Measurements from ENCODE around the gene SLC25A48.
"Not testable (repeated sequence)": the region's sequence is repeated elsewhere in the genome, so short reads cannot be mapped to it uniquely, and the experiment has no call there.

SLC25A48 gene

DNA sequence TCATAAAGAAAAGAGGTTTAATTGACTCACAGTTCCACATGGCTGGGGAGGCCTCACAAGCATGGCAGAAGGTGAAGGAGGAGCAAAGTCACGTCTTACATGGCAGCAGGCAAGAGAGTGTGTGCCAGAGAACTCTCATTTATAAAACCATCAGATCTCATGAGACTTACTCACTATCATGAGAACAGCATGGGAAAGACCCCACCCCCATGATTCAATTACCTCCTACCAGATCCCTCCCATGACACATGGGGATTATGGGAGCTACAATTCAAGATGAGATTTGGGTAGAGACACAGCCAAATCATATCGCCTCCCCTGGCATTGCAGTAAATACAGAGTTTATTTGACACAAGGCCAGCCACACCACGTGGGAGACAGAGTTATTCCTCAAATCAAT, 24.7 kb downstream of the SLC25A48 start:
- not testable (repeated sequence) for DNase-seq (ENCODE audit: low spot score)

- DNase-seq (ENCODE audit: low spot score): no peak
Observed at GRCh38 chr5:135859641-135860040, 25.2 kb downstream of the SLC25A48 start.

DNA sequence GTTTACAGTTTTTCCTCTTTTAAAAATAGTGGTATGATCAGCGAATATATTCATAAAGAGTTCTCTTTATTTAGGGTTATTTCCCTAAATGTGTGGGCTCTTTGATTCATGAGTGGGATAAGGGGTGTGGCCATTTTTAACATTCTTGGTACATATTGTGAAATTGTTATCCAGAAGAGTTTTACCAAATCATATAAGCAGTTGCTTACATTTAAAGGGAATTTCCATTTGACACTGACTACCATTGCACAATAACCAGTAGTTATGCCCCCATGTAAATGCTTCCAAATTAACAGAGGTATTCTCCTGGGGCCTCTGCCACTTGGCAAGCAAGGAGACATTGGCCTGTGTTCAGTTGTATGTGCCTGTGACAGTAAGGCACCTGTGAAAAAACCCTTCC, 27.2 kb downstream of the SLC25A48 start:
- no peak for DNase-seq (ENCODE audit: low spot score)

GRCh38 chr5:135862086-135862485, 27.6 kb downstream of the SLC25A48 start:
- DNase-seq (ENCODE audit: low spot score): no peak

- DNase-seq (ENCODE audit: low spot score): no peak
Observed at GRCh38 chr5:135862744-135863143, 28.3 kb downstream of the SLC25A48 start.

GRCh38 chr5:135864503-135865435, 30.3 kb downstream of the SLC25A48 start:
- no peak for DNase-seq (ENCODE audit: low spot score)

GRCh38 chr5:135866016-135866415, 31.6 kb downstream of the SLC25A48 start:
- DNase-seq (ENCODE audit: low spot score): no peak

- DNase-seq (ENCODE audit: low spot score): peak; percentile 27
Observed at GRCh38 chr5:135867599-135867998, 33.1 kb downstream of the SLC25A48 start.

DNA sequence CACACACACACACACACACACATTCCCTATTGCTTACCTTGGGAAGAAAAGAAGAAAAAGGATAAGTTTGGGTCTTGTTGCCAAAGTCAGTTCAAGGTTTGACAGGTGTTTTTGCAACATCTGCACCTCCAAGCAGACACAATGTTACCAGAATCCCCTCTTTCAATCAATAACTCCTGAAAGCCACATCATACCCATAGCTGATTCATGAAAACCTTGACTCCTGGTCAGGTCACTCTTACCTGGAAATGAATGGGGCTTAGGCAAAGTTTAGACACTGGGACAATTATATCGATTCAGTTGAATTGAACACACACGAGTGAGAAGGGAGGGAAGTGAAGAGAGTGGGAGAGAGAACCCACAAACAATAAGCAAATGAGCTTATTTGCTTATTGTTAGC, 34.2 kb downstream of the SLC25A48 start:
- DNase-seq (ENCODE audit: low spot score): no peak

GRCh38 chr5:135869276-135869675, 34.8 kb downstream of the SLC25A48 start:
- DNase-seq (ENCODE audit: low spot score): no peak

DNA sequence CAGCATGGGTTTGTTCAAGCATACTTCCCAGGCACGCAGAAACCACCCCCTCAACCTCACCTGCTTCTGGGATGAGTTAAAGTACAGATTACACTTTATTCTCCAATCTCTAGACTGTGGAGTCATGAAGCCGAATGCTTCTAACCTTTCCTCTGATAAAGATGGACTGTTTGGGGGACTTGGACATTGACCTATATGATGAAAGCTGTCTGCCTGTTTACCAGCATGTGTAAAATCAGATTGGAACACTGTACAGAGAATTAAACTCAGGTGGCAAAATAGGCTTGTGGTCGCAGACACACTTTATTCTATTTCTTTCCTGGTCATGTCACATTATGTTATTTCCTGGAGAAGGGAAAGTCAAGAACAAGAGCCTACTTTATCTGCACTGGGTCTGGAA, 35.5 kb downstream of the SLC25A48 start:
- DNase-seq (ENCODE audit: low spot score): no peak

- DNase-seq (ENCODE audit: low spot score): no peak
Observed at GRCh38 chr5:135871268-135871915, 36.9 kb downstream of the SLC25A48 start.

GRCh38 chr5:135873831-135874230, 39.4 kb downstream of the SLC25A48 start:
- no peak for DNase-seq (ENCODE audit: low spot score)

GRCh38 chr5:135874461-135874860, 40.0 kb downstream of the SLC25A48 start:
- DNase-seq (ENCODE audit: low spot score): no peak

DNA sequence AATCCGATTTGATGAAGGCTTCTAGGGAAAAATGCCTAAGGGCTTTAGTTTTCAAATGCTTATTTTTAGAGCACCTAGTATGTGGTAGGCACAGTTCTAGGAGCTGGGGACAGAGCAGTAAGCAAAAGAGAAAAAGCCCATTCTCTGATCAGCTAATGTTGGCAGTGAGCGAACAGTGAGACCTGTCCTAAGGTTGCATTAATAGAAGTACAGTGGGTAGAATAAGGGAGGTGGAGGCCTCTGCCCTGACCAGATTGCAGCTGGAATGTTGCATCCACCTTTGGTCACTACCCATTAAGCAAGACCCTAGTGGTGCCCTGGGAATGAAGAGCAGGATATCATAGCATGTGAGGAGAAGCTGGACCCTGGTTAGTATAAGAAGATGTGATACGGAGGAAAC, 41.1 kb downstream of the SLC25A48 start:
- no peak for DNase-seq (ENCODE audit: low spot score)

GRCh38 chr5:135876146-135876545, 41.7 kb downstream of the SLC25A48 start:
- DNase-seq (ENCODE audit: low spot score): no peak

- DNase-seq (ENCODE audit: low spot score): no peak
Observed at GRCh38 chr5:135877570-135878155, 43.2 kb downstream of the SLC25A48 start.

DNA sequence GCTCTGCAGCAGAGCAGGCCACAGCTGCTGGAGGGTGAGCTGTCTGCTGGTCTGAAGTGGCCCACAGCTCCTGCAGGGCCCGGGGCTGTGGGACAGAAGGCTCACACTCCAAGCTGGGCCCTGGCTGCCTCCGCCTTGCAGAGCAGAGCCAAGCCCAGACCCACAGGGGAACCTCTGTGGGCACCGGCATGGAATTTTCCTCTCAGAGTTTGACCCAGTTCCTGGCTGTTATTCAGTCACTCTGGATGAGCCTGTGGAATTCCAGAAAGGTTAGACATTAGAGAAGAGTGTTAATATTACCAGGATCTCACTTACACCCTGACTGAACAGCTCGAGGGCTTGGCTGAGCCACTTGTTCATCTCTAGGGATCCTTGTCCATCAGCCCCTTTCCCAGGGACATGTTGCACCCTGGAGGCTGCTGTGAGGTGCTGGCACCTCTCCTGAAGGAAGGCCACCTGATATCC, 43.7 kb downstream of the SLC25A48 start:
- DNase-seq (ENCODE audit: low spot score): no peak

- no peak for DNase-seq (ENCODE audit: low spot score)
Observed at GRCh38 chr5:135879591-135879990, 45.1 kb downstream of the SLC25A48 start.

GRCh38 chr5:135880278-135880677, 45.8 kb downstream of the SLC25A48 start:
- DNase-seq (ENCODE audit: low spot score): peak; percentile 46

GRCh38 chr5:135880801-135881200, 46.3 kb downstream of the SLC25A48 start:
- DNase-seq (ENCODE audit: low spot score): no peak

GRCh38 chr5:135881244-135881643, 46.8 kb downstream of the SLC25A48 start:
- DNase-seq (ENCODE audit: low spot score): no peak

GRCh38 chr5:135881819-135882218, 47.4 kb downstream of the SLC25A48 start:
- no peak for DNase-seq (ENCODE audit: low spot score)
